ENCODE measurements around the gene FSIP2. TPM values are rescaled to one million over a fixed set of nuclear protein-coding genes. Genes with fewer than 3 reads are reported as not detected.

The FSIP2 gene
- total and polyA plus RNA-seq, 2 of the 8 experiments (the other 6 are each of a cell fraction or from before 2014, with no cell fraction given): 0.47 to 1.4 TPM

- H3K79me2 ChIP-seq (ENCODE audit: control insufficient read depth in 1 of 2, insufficient read depth in 2 of 2, low read length in 2 of 2): no peaks in the 10 kb centered on the region
- ChIA-PET POLR2A (ENCODE audit: partially characterized antibody) (interaction anchor here (1.3 kb wide), 1 partner anchor 17 kb away, joined by 4 read pairs; no protein-coding TSS in a partner anchor), CTCF (ENCODE audit: partially characterized antibody) (interaction anchor here (0.6 to 1.4 kb wide), 3 partner anchors 13 to 104 kb away, joined by 3 to 5 read pairs (median 3); no protein-coding TSS in a partner anchor)
- no peak overlapping the region for H3K9ac ChIP-seq (replicated peaks in 1 of 4; ENCODE audit: extremely low read depth in 1 of 4, low read depth in 3 of 4, low read length in 3 of 4)
- no peak overlapping the region for H2BK15ac ChIP-seq (ENCODE audit: low read length)
- no peak overlapping the region for H2BK120ac ChIP-seq (replicated peaks; ENCODE audit: low read depth, low read length)
- no peak overlapping the region for H4K5ac ChIP-seq (ENCODE audit: insufficient read length, low read depth, low read length)
- no peak overlapping the region for H2AFZ ChIP-seq (ENCODE audit: low read length)
- H2BK20ac ChIP-seq (ENCODE audit: low read length): no peak overlapping the region
- no peak overlapping the region for H3K4me3 ChIP-seq (ENCODE audit: extremely low read depth in 1 of 4, insufficient read depth in 2 of 4, low read depth in 3 of 4, low read length in 4 of 4)
- no peaks in the 10 kb centered on the region for H3K79me1 ChIP-seq (ENCODE audit: low read depth, low read length)
- no peaks in the 10 kb centered on the region for H3K36me3 ChIP-seq (ENCODE audit: control insufficient read depth in 2 of 4, insufficient read depth in 4 of 4, low read length in 3 of 4)
- H3K56ac ChIP-seq (replicated peaks; ENCODE audit: insufficient read length, low read depth, low read length): no peak overlapping the region
- H2BK12ac ChIP-seq (ENCODE audit: low read depth, low read length): no peak overlapping the region
- H3K4me1 ChIP-seq (replicated peaks in 1 of 4; ENCODE audit: control insufficient read depth in 3 of 4, insufficient read depth in 4 of 4, low read length in 3 of 4): no peaks in the 10 kb centered on the region
- H4K91ac ChIP-seq (replicated peaks; ENCODE audit: insufficient read length, low read length): no peak overlapping the region
- H4K20me1 ChIP-seq (replicated peaks in 1 of 2; ENCODE audit: control insufficient read depth in 1 of 2, insufficient read depth in 2 of 2, low read length in 2 of 2): no peaks in the 10 kb centered on the region
- no peak overlapping the region for H2BK5ac ChIP-seq (ENCODE audit: low read depth, low read length)
- FAIRE-seq (no peak), DNase-seq (ENCODE audit: low read depth in 1 of 2, low spot score in 2 of 2) (no peak)
- no peak overlapping the region for H3K23ac ChIP-seq (ENCODE audit: insufficient read length)
- H2AK5ac ChIP-seq (ENCODE audit: low read depth, low read length): no peak overlapping the region
- no peaks in the 10 kb centered on the region for H3K27me3 ChIP-seq (replicated peaks in 1 of 4; ENCODE audit: control insufficient read depth in 3 of 4, extremely low read depth in 1 of 4, insufficient read depth in 3 of 4, low read length in 3 of 4)
- H3K4ac ChIP-seq (replicated peaks; ENCODE audit: insufficient read length, low read depth, low read length): no peak overlapping the region
- H3K9me3 ChIP-seq (ENCODE audit: insufficient read depth in 2 of 2, low read depth in 1 of 2, low read length in 1 of 2): no peaks in the 10 kb centered on the region
- 76% methylated on average over 3 of the region's 3 CpGs; no CpG with 5 or more reads in 1 of the 2 experiments for WGBS, 2 experiments (ENCODE audit: extremely low coverage in 1 of 2, insufficient coverage in 1 of 2, insufficient read length in 1 of 2, insufficient replicate concordance in 2 of 2, low coverage in 1 of 2, low lambda C conversion rate in 2 of 2, missing lambda C conversion rate in 1 of 2)
- no peak overlapping the region for H4K8ac ChIP-seq (ENCODE audit: extremely low read depth, insufficient read depth, low read length)
- no peak overlapping the region for H3K27ac ChIP-seq (ENCODE audit: low read depth, low read length)
- H3K18ac ChIP-seq (ENCODE audit: extremely low read depth, low read length): no peak overlapping the region
- no peaks in the 10 kb centered on the region; the same call in 1 of the 2 replicates for H3K23me2 ChIP-seq (ENCODE audit: low read depth, low read length)
- H3K14ac ChIP-seq (ENCODE audit: insufficient read length): no peak overlapping the region
- no peak overlapping the region for H3K4me2 ChIP-seq (ENCODE audit: insufficient read depth in 1 of 2, low read depth in 2 of 2, low read length in 2 of 2)
- TF ChIP-seq TCF12 (IDR thresholded peaks at IDR 0.05; ENCODE audit: low read depth, low read length) (no peak), RAD21 (IDR thresholded peaks at IDR 0.05 in 1 of 2, conservative IDR thresholded peaks at IDR 0.05 in 1 of 2; ENCODE audit: low read depth in 2 of 2, low read length in 2 of 2) (no peak), CREB1 (IDR thresholded peaks at IDR 0.05) (no peak), ASH2L (IDR thresholded peaks at IDR 0.05; ENCODE audit: low read length) (no peak), POLR2A (IDR thresholded peaks at IDR 0.05; ENCODE audit: control extremely low read depth in 1 of 2, low read depth in 2 of 2, low read length in 2 of 2) (no peak), BRCA1 (IDR thresholded peaks at IDR 0.05; ENCODE audit: low read depth, low read length) (no peak), RNF2 (IDR thresholded peaks at IDR 0.05; ENCODE audit: borderline replicate concordance, low read depth, low read length, missing control alignments, poor library complexity, severe bottlenecking) (no peak), SP2 (IDR thresholded peaks at IDR 0.05; ENCODE audit: low read length) (no peak), SUZ12 (IDR thresholded peaks at IDR 0.05; ENCODE audit: low read length) (no peak), GTF2F1 (IDR thresholded peaks at IDR 0.05; ENCODE audit: borderline replicate concordance, low read depth, low read length) (no peak), NRF1 (IDR thresholded peaks at IDR 0.05; ENCODE audit: low read depth, low read length) (no peak), CTBP2 (IDR thresholded peaks at IDR 0.05; ENCODE audit: borderline replicate concordance, insufficient read depth, insufficient read length, low read length) (no peak), EP300 (IDR thresholded peaks at IDR 0.05; ENCODE audit: borderline replicate concordance in 1 of 2, low read depth in 2 of 2, low read length in 2 of 2) (no peak), CHD1 (IDR thresholded peaks at IDR 0.05; ENCODE audit: low read depth, low read length) (no peak)
Observed at GRCh38 chr2:185828326-185828725, 89.7 kb downstream of the FSIP2 start.

All from H1 (cell line).